ENCODE measurements around the gene DPP6.

DNA sequence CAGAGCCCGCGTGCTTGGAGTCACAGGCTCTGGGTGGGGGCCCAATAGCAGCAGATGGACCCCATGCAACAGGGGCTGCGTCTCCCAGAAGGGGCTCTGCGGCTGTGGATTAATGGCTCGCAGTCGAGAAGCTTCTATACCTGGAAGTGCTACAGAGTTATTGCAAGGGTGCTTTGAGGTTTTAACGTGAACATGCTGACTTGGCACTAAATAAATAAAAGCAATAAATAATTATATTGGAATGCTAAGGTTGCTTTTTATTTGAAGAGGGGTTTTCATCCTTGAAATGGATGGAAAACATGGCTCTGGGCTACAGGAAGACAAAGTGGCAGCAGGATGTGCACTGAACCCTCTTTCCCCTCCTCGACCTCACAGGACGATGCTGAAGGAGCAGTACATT is 828.3 kb downstream of the DPP6 start:
- TF ChIP-seq EP300 (IDR thresholded peaks at IDR 0.05) (no peak), MAFK (IDR thresholded peaks at IDR 0.05; ENCODE audit: partially characterized antibody) (peak; percentile 89), CBX8 (IDR thresholded peaks at IDR 0.05) (no peak), ZFP36 (IDR thresholded peaks at IDR 0.05; ENCODE audit: borderline replicate concordance, partially characterized antibody) (no peak), ZNF302 (CRISPR knock-in tag; IDR thresholded peaks at IDR 0.05) (no peak), NFE2L2 (conservative IDR thresholded peaks at IDR 0.05; ENCODE audit: low read length) (no peak), RAD21 (conservative IDR thresholded peaks at IDR 0.05 in 1 of 2, IDR thresholded peaks at IDR 0.05 in 1 of 2) (no peak), POLR2A (IDR thresholded peaks at IDR 0.05; ENCODE audit: low read length) (no peak), KDM1A (IDR thresholded peaks at IDR 0.05; ENCODE audit: low read depth) (no peak), MAZ (IDR thresholded peaks at IDR 0.05; ENCODE audit: borderline replicate concordance, low read depth, low read length) (no peak), ESRRA (IDR thresholded peaks at IDR 0.05; ENCODE audit: borderline replicate concordance, low read length) (no peak)
- TF ChIP-seq, protein P1, sequence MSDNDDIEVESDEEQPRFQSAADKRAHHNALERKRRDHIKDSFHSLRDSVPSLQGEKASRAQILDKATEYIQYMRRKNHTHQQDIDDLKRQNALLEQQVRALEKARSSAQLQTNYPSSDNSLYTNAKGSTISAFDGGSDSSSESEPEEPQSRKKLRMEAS (IDR thresholded peaks at IDR 0.05) = no peak
- TF ChIP-seq, protein P2, sequence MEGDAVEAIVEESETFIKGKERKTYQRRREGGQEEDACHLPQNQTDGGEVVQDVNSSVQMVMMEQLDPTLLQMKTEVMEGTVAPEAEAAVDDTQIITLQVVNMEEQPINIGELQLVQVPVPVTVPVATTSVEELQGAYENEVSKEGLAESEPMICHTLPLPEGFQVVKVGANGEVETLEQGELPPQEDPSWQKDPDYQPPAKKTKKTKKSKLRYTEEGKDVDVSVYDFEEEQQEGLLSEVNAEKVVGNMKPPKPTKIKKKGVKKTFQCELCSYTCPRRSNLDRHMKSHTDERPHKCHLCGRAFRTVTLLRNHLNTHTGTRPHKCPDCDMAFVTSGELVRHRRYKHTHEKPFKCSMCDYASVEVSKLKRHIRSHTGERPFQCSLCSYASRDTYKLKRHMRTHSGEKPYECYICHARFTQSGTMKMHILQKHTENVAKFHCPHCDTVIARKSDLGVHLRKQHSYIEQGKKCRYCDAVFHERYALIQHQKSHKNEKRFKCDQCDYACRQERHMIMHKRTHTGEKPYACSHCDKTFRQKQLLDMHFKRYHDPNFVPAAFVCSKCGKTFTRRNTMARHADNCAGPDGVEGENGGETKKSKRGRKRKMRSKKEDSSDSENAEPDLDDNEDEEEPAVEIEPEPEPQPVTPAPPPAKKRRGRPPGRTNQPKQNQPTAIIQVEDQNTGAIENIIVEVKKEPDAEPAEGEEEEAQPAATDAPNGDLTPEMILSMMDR (IDR thresholded peaks at IDR 0.05) = no peak
- TF ChIP-seq, protein P3, sequence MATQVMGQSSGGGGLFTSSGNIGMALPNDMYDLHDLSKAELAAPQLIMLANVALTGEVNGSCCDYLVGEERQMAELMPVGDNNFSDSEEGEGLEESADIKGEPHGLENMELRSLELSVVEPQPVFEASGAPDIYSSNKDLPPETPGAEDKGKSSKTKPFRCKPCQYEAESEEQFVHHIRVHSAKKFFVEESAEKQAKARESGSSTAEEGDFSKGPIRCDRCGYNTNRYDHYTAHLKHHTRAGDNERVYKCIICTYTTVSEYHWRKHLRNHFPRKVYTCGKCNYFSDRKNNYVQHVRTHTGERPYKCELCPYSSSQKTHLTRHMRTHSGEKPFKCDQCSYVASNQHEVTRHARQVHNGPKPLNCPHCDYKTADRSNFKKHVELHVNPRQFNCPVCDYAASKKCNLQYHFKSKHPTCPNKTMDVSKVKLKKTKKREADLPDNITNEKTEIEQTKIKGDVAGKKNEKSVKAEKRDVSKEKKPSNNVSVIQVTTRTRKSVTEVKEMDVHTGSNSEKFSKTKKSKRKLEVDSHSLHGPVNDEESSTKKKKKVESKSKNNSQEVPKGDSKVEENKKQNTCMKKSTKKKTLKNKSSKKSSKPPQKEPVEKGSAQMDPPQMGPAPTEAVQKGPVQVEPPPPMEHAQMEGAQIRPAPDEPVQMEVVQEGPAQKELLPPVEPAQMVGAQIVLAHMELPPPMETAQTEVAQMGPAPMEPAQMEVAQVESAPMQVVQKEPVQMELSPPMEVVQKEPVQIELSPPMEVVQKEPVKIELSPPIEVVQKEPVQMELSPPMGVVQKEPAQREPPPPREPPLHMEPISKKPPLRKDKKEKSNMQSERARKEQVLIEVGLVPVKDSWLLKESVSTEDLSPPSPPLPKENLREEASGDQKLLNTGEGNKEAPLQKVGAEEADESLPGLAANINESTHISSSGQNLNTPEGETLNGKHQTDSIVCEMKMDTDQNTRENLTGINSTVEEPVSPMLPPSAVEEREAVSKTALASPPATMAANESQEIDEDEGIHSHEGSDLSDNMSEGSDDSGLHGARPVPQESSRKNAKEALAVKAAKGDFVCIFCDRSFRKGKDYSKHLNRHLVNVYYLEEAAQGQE (IDR thresholded peaks at IDR 0.05) = no peak
